ENCODE measurements around the gene SLC39A11.
"Not testable (repeated sequence)": the region's sequence is repeated elsewhere in the genome, so short reads cannot be mapped to it uniquely, and the experiment has no call there.

Gene SLC39A11, protein sequence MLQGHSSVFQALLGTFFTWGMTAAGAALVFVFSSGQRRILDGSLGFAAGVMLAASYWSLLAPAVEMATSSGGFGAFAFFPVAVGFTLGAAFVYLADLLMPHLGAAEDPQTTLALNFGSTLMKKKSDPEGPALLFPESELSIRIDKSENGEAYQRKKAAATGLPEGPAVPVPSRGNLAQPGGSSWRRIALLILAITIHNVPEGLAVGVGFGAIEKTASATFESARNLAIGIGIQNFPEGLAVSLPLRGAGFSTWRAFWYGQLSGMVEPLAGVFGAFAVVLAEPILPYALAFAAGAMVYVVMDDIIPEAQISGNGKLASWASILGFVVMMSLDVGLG

DNA sequence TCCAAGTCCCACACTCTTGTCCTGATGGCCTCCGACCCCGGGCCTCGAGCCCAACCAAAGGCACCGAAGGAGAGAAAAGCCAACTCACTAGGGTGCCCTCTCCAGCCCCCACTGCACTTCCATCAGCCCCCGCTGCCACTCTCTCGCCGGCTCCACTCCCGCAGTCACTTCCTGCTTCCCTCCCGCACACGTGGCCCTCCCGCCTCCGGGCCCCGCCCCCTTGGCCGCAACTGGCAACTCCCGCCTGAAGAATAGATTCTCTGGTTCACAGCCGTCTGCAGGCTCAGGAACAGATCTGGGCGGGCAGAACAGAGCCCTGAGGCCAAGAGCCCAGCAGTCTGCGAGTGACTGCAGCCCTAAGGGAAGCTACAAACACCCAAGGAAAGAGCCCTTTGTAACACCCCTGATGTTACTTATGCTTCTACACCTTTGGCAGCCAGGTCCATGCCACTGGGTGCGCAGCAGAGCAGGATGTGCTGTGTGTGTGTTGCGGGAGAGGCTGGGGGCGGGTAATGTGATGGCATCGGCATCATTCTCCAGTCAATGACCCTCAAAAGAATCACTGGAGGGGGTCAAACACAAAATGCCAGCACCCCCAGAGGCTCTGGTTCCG is at the start of gene SLC39A11:
SLC39A11 (minus strand) TSS at position 166 of the 613 bp plus-strand sequence. CDS start 3,924 bp downstream, outside the sequence.
- no peaks in the 10 kb centered on the region for H3K9me3 Mint-ChIP-seq (ENCODE audit: low read depth)
- peaks cover 29% of the 10 kb centered on the region for H3K4me1 Mint-ChIP-seq (ENCODE audit: low read depth)
- peak within 1 kb of the TSS; percentile 99 for H3K4me3 Mint-ChIP-seq
- H3K27ac Mint-ChIP-seq, result peak within 1 kb of the TSS; percentile 95
- H3K27me3 Mint-ChIP-seq, result peaks cover 3% of the 10 kb centered on the region
- peaks cover 1% of the 10 kb centered on the region for H3K36me3 Mint-ChIP-seq

DNA sequence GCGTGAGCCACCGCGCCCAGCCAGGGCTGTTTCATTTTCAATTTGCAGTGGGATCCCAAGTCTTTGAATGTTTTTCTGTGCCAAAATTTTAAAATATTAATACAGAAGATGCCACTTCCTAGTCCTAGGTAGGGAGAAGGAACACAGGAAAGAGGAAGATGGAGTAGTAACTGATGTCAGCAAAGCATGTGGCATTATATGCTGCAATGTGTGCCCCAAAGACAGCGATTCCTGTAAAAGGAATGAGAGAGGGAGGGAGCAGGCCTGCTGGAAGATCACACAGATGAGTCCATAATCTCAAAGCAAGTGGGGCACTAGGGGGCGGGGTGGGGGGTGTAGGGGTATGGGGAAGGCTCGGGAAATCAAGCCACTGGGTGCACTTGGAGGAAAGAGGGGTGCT is 48.9 kb upstream of the SLC39A11 start:
- H3K27me3 Mint-ChIP-seq, result peaks cover 2% of the 10 kb centered on the region
- H3K4me3 Mint-ChIP-seq, result no peak overlapping the region
- peaks cover 9% of the 10 kb centered on the region for H3K36me3 Mint-ChIP-seq
- no peak overlapping the region for H3K27ac Mint-ChIP-seq
- peaks cover 18% of the 10 kb centered on the region for H3K4me1 Mint-ChIP-seq (ENCODE audit: low read depth)
- peaks cover 12% of the 10 kb centered on the region for H3K9me3 Mint-ChIP-seq (ENCODE audit: low read depth)

DNA sequence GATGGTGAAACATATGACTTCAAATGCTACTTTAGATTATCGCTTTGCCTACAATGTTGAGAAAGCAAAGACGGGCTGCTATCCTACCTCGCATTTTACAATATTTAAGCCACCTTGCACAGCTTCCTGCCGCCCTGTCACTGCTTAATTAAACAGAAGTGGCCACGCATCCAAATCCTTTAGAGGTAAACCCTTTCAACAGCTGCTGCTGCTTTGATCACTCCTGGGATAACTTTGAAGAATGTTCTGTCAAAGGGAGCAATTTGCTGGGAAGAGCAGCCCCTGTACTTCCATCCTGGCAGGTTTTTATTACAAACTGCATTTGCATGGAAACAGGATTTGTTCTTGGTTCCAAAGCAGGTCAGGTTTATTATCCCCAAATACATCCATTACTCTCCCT is 48.1 kb upstream of the SLC39A11 start:
- H3K36me3 Mint-ChIP-seq, result peaks cover 7% of the 10 kb centered on the region
- no peak overlapping the region for H3K27ac Mint-ChIP-seq
- H3K9me3 Mint-ChIP-seq (ENCODE audit: low read depth), result peaks cover 7% of the 10 kb centered on the region
- peaks cover 18% of the 10 kb centered on the region for H3K4me1 Mint-ChIP-seq (ENCODE audit: low read depth)
- no peak overlapping the region for H3K4me3 Mint-ChIP-seq
- peaks cover 2% of the 10 kb centered on the region for H3K27me3 Mint-ChIP-seq

DNA sequence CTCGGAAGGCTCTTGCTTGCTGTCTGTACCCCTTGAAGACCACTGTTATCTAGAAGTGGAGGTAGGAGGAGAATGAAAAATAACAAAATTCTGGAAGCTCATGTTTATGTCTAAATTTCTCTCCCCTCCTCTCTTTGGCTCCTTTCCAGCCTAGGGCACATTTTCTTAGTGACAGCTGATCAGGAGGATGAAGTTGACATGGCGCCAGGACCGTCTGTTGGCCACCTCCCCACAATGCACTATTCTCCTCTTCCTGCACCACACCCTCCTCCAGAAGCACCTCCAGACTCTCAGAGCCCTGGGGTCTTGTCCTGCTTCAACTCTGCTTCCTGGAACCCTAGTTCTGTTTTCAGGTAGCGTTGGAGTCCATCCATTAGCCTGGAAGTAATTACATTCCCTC is 46.8 kb upstream of the SLC39A11 start:
- no peak overlapping the region for H3K4me3 Mint-ChIP-seq
- peaks cover 18% of the 10 kb centered on the region for H3K4me1 Mint-ChIP-seq (ENCODE audit: low read depth)
- H3K27ac Mint-ChIP-seq, result no peak overlapping the region
- peaks cover 4% of the 10 kb centered on the region for H3K9me3 Mint-ChIP-seq (ENCODE audit: low read depth)
- H3K36me3 Mint-ChIP-seq, result peaks cover 4% of the 10 kb centered on the region
- H3K27me3 Mint-ChIP-seq, result peaks cover 2% of the 10 kb centered on the region

DNA sequence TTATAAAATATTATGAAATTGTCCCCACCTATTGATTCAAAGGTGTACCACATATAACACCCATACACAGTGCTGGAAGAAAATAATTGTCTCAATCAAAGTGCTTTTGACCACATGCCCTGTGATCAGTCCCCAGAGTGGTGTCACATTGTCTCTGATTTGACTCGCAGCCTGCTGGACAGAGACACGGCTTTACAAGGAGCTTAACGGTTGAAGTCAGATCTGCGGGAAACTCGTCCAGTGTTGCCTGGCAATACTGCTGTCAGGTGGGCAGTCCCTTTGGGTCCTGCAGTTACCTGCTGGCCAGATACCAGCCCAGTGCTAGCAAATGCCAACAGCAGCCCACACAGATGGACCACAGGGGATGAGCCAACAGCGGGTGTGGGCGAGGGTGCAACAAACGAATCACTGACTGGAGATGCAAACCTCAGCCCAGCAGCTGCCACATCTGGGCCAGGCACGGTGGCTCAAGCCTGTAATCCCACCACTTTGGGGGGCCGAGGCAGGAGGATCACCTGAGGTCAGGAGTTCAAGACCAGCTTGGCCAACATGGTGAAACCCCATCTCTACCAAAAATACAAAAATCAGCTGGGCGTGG is 46.2 kb upstream of the SLC39A11 start:
- no peaks in the 10 kb centered on the region for H3K9me3 Mint-ChIP-seq (ENCODE audit: low read depth)
- peaks cover 14% of the 10 kb centered on the region for H3K4me1 Mint-ChIP-seq (ENCODE audit: low read depth)
- peaks cover 2% of the 10 kb centered on the region for H3K27me3 Mint-ChIP-seq
- H3K4me3 Mint-ChIP-seq, result no peak overlapping the region
- no peaks in the 10 kb centered on the region for H3K36me3 Mint-ChIP-seq
- no peak overlapping the region for H3K27ac Mint-ChIP-seq

DNA sequence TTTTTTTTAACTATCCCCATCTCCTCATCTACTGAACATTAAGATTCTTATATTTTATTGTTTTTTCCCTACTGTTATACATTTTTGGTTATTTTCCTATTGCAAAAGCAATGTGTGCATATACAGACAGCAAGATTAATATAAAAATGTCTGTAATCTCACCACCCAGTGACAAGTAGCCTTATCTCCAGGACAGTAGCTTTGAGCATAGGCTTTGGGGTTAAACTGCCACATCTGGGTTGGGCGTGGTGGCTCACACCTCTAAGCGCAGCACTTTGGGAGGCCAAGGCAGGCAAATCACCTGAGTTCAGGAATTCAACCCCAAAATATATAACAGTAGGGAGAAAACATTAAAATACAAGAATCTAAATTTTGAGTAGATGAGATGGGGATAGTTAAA is 44.9 kb upstream of the SLC39A11 start:
- Mint-ChIP-seq H3K27ac (no peak overlapping the region), H3K9me3 (ENCODE audit: low read depth) (no peaks in the 10 kb centered on the region), H3K4me1 (ENCODE audit: low read depth) (peaks cover 2% of the 10 kb centered on the region), H3K27me3 (peaks cover 2% of the 10 kb centered on the region), H3K36me3 (no peaks in the 10 kb centered on the region), H3K4me3 (no peak overlapping the region)

DNA sequence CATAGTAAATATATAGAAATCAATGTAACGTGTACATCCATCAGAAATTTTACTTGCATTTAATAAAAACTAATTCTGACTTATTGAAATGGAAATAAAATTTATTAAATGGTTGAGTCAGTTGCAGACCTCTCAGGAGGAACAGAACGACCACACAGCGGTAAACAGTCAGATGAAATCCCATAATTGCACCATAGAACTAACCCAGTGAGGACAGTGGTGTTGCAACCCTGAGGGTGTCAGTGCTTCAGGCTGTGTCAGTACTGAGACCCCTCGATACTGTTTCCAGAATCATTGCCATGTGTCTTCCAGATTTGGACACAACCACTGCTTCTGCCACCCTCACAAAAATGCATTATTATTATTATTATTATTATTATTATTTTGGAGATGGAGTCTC is 43.3 kb upstream of the SLC39A11 start:
- no peaks in the 10 kb centered on the region for H3K9me3 Mint-ChIP-seq (ENCODE audit: low read depth)
- peaks cover 2% of the 10 kb centered on the region for H3K27me3 Mint-ChIP-seq
- H3K27ac Mint-ChIP-seq, result no peak overlapping the region
- H3K4me3 Mint-ChIP-seq, result no peak overlapping the region
- H3K4me1 Mint-ChIP-seq (ENCODE audit: low read depth), result peaks cover 1% of the 10 kb centered on the region
- H3K36me3 Mint-ChIP-seq, result no peaks in the 10 kb centered on the region

DNA sequence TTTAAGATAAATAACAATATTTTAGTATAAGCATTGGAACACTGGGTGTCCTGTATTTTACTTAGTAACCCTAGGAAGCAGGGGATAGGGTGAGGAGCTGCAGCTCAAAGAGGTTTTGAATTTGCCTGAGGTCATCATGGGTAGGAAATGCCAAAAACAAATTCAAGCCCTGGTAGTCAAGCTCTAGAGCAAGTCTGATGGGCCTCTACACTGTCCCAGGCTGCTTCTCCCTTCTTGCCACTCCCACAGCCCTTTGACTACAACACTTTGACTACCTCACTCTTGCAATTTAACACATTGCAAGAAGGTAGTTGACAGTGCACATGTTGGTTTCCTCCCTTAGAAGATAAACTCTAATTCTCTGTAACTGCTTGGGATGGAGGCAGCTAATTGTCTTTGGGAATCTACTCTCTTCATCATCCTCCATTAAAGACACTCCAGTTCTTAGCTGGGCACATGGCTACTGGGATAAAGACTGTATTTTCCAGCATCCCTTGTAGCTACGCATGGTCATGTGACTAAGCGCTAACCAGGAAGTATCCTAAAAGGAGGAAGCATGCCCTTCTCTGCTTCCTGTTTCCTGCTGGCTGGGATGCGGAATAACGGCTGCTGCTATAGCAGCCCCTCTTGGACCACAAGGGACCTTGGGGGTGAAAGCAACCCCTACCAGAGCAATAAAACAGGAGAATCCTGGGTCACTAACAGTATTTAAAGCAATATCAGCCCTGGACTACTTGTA is 41.6 kb upstream of the SLC39A11 start:
- Mint-ChIP-seq H3K4me3 (no peak overlapping the region), H3K27me3 (peaks cover 2% of the 10 kb centered on the region), H3K4me1 (ENCODE audit: low read depth) (no peaks in the 10 kb centered on the region), H3K9me3 (ENCODE audit: low read depth) (no peaks in the 10 kb centered on the region), H3K27ac (no peak overlapping the region), H3K36me3 (no peaks in the 10 kb centered on the region)

DNA sequence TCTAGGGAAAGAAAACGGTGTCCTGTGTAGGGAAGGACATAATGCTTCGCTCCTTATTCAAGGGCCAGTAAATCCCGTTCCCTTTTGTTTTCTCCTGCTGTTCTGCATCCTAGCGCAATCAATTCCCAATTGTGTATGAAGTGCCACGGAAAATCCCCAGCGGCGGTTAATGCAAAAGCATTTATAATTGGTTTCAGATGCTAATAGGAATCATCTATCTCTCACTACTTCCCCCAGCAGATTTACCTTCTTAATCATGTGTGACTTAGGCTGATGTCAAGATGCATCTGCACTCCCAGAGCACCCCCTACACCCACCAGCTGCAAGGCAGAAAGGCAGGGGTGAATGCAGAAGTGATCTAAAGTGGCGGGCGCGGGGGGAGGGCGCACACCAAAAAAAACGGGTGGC is 39.6 kb upstream of the SLC39A11 start:
- no peaks in the 10 kb centered on the region for H3K27me3 Mint-ChIP-seq
- no peak overlapping the region for H3K4me3 Mint-ChIP-seq
- no peaks in the 10 kb centered on the region for H3K4me1 Mint-ChIP-seq (ENCODE audit: low read depth)
- no peaks in the 10 kb centered on the region for H3K9me3 Mint-ChIP-seq (ENCODE audit: low read depth)
- no peak overlapping the region for H3K27ac Mint-ChIP-seq
- H3K36me3 Mint-ChIP-seq, result no peaks in the 10 kb centered on the region

DNA sequence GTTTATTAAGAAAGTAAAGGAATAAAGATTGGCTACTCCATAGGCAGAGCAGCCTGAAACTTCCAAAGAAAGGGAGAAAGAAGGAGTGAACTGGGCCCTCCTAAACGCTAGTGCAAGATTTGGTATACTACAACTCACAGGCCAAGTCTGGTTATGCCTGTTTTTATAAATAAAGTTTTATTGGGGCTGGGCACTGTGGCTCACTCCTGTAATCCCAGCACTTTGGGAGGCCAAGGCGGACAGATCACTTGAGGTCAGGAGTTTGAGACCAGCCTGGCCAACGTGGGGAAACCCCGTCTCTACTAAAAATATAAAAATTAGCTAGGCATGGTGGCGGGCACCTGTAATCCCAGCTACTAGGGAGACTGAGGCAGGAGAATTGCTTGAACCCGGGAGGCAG is 39.0 kb upstream of the SLC39A11 start:
- H3K27ac Mint-ChIP-seq; H3K9me3 Mint-ChIP-seq (ENCODE audit: low read depth); H3K36me3 Mint-ChIP-seq; H3K27me3 Mint-ChIP-seq; H3K4me1 Mint-ChIP-seq (ENCODE audit: low read depth); H3K4me3 Mint-ChIP-seq: not testable (repeated sequence)

DNA sequence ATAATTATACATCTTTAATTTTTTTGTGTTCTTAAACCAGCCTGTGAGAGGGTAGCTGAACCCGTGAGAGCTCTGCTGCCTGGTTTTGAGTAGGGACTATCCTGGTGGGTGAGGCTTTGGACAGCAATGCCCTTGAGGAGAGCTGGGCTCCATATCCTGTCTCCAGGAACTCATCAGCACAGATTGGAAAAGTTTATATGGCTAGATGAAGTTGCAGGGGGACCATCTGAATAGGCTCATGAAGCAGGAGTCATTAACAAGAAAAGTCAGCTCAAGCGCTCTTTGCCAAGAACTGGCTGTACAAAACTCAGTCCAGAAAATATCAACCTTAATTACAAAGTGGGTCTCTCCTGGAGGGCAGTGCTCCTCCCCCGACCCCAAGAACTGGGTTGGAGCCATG is 38.5 kb upstream of the SLC39A11 start:
- Mint-ChIP-seq H3K4me1 (ENCODE audit: low read depth) (no peaks in the 10 kb centered on the region), H3K27ac (no peak overlapping the region), H3K27me3 (no peaks in the 10 kb centered on the region), H3K36me3 (no peaks in the 10 kb centered on the region), H3K4me3 (no peak overlapping the region), H3K9me3 (ENCODE audit: low read depth) (no peaks in the 10 kb centered on the region)

DNA sequence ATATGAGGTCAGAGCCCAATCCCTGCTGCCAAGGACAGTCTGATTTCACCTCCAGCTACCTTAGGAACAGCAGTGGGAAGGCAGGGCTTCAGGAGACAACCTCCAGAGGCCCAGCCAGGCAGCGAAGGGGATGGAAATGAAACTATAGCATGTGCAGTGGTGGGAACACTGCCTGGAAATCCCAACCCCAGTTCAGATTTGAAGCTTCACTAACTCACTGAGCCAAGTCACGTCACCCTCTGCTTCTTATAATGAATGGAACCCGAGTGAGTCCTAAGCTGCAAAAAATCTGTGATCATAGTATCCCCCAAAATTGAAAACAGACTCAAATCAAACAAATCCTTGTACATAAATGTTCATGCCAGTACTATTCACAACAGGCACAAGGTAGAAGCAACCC is 36.0 kb upstream of the SLC39A11 start:
- Mint-ChIP-seq H3K27me3 (no peaks in the 10 kb centered on the region), H3K9me3 (ENCODE audit: low read depth) (no peaks in the 10 kb centered on the region), H3K27ac (no peak overlapping the region), H3K36me3 (no peaks in the 10 kb centered on the region), H3K4me3 (no peak overlapping the region), H3K4me1 (ENCODE audit: low read depth) (no peaks in the 10 kb centered on the region)

DNA sequence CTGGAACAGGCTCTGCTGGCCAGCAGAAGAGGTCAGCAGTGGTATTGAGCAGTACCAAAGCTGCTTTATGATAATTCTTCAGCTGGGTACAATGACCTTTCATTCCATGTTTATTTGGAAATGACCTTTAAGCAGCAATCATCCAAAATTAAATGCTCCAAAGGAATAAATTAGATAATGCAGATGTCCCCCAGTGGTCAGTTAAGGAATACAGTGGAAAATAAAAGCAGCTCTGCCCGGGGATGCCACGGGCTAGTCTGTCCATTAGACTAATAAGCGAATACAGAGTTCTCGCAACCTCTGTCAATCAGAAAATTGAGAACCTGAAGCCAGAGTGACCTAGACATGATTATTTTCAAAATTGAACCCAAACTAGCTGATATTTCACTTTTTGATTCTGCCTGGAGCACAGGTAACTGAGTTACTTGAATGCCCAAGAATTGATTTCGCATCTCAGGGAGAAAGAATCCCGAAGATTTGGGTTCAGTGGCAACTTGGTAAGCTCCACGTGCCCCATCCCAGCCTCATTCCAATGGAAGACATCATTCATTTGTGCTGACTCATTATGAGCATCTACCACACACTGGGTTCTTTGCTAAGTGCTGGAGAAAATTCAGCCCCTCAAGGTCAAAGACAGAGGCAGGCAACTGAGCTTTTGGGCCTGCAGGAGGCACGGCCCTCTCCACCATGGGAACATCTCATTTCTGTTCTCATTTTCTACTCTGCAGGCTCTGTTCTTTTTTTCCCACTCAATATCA is 34.4 kb upstream of the SLC39A11 start:
- Mint-ChIP-seq H3K36me3 (no peaks in the 10 kb centered on the region), H3K4me3 (no peak overlapping the region), H3K9me3 (ENCODE audit: low read depth) (no peaks in the 10 kb centered on the region), H3K27ac (no peak overlapping the region), H3K27me3 (no peaks in the 10 kb centered on the region), H3K4me1 (ENCODE audit: low read depth) (no peaks in the 10 kb centered on the region)

DNA sequence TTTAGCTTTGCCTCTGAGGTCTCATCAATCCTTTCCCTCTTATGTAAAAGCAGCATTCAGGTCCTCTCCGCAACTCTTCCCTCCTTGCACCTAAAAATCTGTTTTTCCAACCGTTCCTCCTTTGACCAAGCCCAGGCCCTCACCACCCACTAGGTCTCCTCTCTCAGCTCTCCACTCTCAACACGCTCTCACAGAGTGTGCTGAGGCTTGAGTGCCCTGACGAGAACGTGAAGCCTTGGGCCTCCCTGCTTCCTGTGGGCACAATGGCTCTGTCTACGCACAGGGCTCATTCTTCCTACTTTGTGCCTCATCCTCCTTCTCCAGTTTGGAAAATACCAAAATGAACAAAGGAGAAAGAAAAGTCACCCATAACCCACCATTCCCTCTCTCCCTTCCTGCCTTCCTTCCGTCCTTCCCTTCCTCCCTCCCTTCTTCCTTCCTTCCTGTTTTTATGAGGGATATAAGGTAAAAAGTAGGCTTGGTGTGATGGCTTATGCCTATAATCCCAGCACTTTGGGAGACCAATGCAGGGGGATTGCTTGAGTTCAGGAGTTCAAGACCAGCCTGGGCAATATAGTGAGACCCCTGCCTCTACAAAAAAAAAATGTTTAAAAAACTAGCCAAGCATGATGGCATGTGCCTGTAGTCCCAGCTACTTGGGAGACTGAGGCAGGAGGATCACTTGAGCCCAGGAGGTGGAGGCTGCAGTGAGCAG is 31.3 kb upstream of the SLC39A11 start:
- Mint-ChIP-seq H3K4me1 (ENCODE audit: low read depth) (no peaks in the 10 kb centered on the region), H3K27me3 (no peaks in the 10 kb centered on the region), H3K9me3 (ENCODE audit: low read depth) (no peaks in the 10 kb centered on the region), H3K36me3 (no peaks in the 10 kb centered on the region), H3K27ac (no peak overlapping the region), H3K4me3 (no peak overlapping the region)
